ENCODE measurements around the gene MAP3K2.
"Not testable (repeated sequence)": the region's sequence is repeated elsewhere in the genome, so short reads cannot be mapped to it uniquely, and the experiment has no call there.

Gene MAP3K2

DNA sequence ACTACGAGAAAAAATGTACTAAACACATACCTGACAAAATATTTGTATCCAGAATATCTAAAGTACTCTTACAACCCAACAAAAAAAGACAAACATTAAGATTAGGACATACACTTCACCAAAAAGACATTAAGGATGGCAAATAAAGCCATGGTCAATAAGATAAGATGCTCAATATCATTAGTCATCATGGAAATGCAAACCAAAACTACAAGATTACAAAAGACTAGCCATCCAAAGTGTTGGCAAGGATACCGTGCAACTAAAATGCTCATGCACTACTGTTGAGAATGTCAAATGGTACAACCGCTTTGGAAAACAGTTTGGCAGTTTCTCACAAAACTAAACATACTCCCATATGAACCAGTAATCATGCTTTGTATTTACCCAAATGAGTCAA, 29.7 kb downstream of the MAP3K2 start:
- DNase-seq (ENCODE audit: extremely low spot score, insufficient read length, low read depth) = no peak
- FAIRE-seq = no peak

DNA sequence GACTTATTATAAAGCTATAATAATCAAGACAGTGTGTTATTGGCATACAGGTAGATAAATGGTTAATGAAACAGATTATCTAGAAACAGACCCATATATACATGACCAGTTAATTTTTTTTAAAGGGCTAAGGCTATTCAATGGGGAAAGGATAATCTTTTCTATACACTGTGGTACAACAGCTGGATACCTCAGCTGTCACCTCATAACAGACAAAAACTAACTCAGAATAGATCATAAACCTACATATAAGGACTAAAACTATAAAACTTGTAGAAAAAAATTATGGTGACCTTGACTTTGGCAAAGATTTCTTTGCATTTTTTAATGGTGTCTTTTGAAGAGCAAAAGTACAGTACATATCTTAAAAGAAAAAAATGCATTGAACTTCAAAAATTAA, 30.2 kb downstream of the MAP3K2 start:
- DNase-seq (ENCODE audit: extremely low spot score, insufficient read length, low read depth) (no peak), FAIRE-seq (no peak)

DNA sequence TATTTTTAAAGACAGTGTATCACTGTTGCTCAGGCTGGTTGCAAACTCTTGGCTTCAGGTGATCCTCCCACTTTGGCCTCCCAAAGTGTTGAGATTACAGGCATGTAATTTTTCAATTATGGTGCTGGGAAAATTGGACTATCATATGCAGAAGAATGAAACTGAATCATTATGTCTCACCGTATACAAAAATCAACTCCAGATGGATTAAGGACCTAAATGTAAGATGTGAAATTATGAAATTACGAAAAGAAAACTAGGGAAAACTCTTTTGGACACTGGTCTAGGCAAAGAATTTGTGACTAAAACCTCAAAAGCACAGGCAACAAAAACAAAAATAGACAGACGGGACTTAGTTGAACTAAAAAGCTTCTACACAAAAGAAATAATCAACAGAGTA, 31.2 kb downstream of the MAP3K2 start:
- no peak for FAIRE-seq
- no peak for DNase-seq (ENCODE audit: extremely low spot score, insufficient read length, low read depth)

- peak; percentile 54 for FAIRE-seq
- no peak for DNase-seq (ENCODE audit: extremely low spot score, insufficient read length, low read depth)
These were observed 32.3 kb downstream of the MAP3K2 start for GRCh38 chr2:127355407-127356008.

DNA sequence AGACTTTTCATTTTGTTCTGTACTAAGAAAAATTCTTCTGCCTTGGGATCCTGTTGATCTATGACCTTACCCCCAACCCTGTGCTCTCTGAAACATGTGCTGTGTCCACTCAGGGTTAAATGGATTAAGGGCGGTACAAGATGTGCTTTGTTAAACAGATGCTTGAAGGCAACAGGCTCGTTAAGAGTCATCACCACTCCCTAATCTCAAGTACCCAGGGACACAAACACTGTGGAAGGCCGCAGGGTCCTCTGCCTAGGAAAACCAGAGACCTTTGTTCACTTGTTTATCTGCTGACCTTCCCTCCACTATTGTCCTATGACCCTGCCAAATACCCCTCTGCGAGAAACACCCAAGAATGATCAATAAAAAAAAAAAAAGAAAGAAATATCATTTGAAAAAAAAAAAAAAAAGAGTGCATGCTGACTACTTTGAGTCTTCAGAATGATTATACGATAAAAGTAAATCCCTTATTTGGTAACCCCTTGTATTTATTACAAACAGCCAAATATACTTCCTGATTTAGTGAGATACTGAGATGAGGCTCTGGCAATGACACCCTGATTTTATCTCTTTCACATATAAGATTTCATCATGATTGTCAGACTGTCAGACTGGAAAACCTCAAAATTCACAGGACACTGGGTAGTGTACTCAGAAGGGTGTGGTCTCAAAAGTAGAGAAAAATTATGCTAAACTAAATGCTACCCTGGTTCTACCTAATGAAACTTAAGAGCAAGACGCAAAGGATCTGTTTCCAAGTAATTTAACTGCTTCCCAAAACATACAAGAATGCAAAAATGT, 33.7 kb downstream of the MAP3K2 start:
- FAIRE-seq; DNase-seq (ENCODE audit: extremely low spot score, insufficient read length, low read depth): not testable (repeated sequence)

GRCh38 chr2:127353223-127353622, 34.6 kb downstream of the MAP3K2 start:
- not testable (repeated sequence) for FAIRE-seq; DNase-seq (ENCODE audit: extremely low spot score, insufficient read length, low read depth)

DNA sequence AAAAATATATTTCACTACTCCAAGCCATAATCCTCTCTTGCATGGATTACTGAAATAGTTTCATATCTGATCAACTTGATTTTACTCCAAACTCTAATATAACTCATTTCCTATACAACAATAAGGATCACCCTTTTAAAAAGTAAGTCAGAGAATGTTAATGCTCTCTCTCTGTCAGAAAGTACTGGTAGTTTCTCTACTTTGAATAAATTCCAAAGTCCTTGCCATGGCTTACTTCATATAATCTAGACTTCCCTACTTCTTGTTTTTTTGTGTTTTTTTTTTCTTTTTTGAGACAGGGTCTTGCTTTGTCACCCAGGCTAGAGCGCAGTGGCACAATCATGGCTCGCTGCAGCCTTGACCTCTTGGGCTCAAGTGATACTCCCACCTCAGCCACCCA, 36.2 kb downstream of the MAP3K2 start:
- DNase-seq (ENCODE audit: extremely low spot score, insufficient read length, low read depth) = no peak

DNA sequence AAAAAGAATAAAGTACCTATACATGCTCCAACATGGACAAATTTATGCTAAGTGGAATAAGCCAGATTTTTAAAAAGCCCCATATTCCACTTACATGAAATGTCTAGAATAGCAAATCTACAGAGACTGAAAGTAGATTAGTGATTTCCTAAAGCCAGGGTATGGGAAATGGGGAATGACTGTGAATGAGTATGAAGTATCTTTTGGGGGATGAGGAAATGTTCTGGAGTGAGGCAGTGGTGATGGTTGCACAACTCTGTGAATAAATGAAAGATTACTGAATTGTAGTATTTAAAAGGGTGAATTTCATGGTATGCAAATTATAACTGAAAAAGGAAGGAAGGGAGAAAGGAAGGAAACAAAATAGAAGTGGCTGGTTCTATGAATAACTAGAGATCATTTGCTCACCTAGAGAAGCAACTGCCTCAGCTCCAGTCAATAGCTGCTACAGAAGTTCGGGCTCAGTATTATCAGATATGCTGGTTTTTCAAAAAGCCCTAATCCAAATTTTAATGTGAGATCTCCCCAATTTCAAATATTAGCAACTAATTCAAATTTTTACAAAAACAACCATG, 39.3 kb downstream of the MAP3K2 start:
- no peak for DNase-seq (ENCODE audit: extremely low spot score, insufficient read length, low read depth)

More for the DNA sequence above, 36.2 kb downstream of the MAP3K2 start:
- no peak for FAIRE-seq

DNA sequence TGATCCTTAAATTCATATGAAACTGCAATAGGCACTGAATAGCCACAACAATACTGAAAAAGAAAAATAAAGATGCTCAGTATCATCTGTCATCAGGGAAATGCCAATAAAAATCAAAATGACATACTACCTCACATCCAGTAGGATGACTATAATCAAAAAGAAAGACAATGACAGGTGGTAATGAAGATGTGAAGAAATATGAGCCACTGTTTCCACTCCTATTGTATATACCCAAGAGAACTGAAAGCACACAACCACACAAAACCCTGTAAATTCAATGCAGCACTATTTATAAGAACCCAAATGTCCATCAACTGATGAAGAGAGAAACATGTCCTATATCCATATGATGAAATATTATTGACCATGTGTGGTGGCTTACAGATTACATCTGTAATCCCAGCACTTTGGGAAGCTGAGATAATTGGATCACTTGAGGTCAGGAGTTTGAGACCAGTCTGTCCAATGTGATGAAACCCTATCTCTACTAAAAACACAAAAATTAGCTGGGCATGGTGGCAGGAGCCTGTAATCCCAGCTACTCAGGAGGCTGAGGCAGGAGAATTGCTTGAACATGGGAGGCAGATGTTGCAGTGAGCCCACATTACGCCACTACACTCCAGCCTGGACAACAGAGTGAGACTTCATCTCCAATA, 39.9 kb downstream of the MAP3K2 start:
- DNase-seq (ENCODE audit: extremely low spot score, insufficient read length, low read depth) (no peak), FAIRE-seq (peak; percentile 55)

More for the DNA sequence above, 39.3 kb downstream of the MAP3K2 start:
- peak; percentile 41 for FAIRE-seq

GRCh38 chr2:127347015-127347414, 40.8 kb downstream of the MAP3K2 start:
- DNase-seq (ENCODE audit: extremely low spot score, insufficient read length, low read depth) = no peak
- FAIRE-seq = no peak

DNA sequence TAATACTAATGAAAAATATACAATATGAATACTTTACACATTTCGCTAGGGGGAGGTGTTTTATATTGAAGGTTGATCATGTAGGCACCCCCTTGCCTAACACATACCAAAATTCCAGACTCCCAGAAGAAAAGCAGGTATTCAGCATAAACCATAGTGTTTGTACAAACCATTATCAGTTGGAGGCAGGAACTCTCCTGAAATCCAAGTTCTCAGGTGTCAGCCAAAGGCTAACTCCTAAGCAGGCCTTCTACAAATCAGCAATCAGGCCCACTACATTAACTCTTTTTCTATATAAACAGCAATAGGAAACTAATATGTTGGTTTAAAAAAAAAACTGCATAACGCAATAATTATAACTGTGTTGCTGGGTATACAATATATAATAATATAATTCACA, 44.5 kb downstream of the MAP3K2 start:
- no peak for DNase-seq (ENCODE audit: extremely low spot score, insufficient read length, low read depth)
- no peak for FAIRE-seq

DNA sequence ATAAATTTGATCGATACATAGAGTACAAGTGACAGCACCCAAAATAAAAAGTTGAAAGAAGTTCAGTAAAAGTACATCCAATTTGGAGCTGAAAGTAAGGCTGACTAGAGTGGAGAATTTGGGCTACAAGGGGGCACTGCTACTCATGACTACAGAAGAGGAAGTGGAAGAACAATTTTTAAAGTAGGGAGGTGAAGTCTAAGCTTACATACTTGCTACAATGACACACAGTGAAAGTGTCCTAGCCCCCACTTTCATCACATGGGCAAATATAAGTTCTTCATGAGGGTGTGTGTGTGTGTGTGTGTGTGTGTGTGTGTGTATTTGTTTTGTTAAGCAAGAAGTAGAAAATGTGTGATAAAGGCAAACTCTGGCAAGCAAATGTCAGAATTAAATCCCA, 45.7 kb downstream of the MAP3K2 start:
- DNase-seq (ENCODE audit: extremely low spot score, insufficient read length, low read depth) (no peak), FAIRE-seq (peak; percentile 55)

- FAIRE-seq (no peak), DNase-seq (ENCODE audit: extremely low spot score, insufficient read length, low read depth) (no peak)
These were observed 55.4 kb downstream of the MAP3K2 start for GRCh38 chr2:127332335-127332734.

DNA sequence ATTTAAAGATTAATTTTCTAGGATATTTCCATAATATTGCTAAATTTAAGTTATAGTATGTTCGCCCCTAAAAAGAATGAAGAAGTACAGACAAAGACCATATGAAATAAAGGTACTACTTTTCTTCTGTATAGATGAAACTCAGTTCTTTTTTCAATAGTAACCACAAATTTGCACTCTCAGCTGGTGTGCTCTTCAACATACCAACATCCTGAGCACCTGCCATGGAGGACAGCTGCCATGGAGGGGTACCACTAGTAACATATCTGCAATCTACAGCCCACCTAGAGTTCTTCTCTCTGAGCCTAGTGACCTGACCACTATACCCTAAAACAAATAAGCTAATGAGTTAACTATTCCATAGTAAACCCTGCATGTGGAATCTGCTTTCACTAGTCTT, 57.0 kb downstream of the MAP3K2 start:
- DNase-seq (ENCODE audit: extremely low spot score, insufficient read length, low read depth) (no peak), FAIRE-seq (no peak)

DNA sequence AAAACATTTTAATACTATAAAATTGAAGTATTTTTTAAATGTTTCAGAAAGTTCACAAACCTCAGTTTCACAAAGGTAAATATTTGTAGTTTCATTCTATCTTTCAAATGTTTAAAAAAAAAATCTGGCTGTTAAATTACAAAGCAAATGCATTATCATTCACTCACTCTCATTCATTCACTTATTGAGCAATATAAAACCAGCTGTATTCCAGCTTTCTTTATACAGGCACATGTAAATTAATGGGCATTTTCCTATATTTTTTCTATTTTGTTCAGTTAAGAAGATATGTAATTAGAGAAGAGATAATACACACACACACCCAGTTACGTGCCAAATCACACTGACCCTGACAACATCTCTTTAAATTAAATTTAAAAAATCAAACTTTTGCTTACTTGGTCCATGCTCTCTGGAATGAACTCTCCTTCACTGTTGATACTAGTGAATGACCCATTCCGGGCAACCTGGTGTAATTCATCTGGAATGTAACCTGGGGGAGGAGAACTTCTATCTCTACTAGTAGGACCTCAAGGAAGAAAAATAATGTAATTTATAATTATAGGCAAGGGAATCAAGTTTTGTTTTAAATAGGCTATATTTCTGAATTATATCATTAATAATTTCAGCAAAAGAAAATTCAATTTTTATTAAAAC, 61.4 kb downstream of the MAP3K2 start:
- no peak for FAIRE-seq

GRCh38 chr2:127324635-127325034, 63.1 kb downstream of the MAP3K2 start:
- no peak for DNase-seq (ENCODE audit: extremely low spot score, insufficient read length, low read depth)
- FAIRE-seq = peak; percentile 78

More for the DNA sequence above, 61.4 kb downstream of the MAP3K2 start:
- DNase-seq (ENCODE audit: extremely low spot score, insufficient read length, low read depth) = no peak

- no peak for FAIRE-seq
- no peak for DNase-seq (ENCODE audit: extremely low spot score, insufficient read length, low read depth)
These were observed 66.5 kb downstream of the MAP3K2 start for GRCh38 chr2:127321303-127321702.

- FAIRE-seq (no peak), DNase-seq (ENCODE audit: extremely low spot score, insufficient read length, low read depth) (no peak)
These were observed 67.0 kb downstream of the MAP3K2 start for GRCh38 chr2:127320586-127321275.

GRCh38 chr2:127320067-127320466, 67.7 kb downstream of the MAP3K2 start:
- FAIRE-seq (no peak), DNase-seq (ENCODE audit: extremely low spot score, insufficient read length, low read depth) (no peak)
